GM19452 (cell line): ENCODE measurements around the gene IFNA1.
A peak's percentile ranks its signal among the peaks of the same experiment; 100 is the strongest.
"Not testable (repeated sequence)": the region's sequence is repeated elsewhere in the genome, so short reads cannot be mapped to it uniquely, and the experiment has no call there.

Experiments
- ATAC-seq: cut with Tn5 transposase; IDR thresholded peaks from one replicate; pipeline ENCODE4 v1.9.1; 2021; ENCODE audit not compliant: unreplicated experiment

IFNA1 gene

GRCh38 chr9:21440139-21440538, at the start of gene IFNA1:
TSS of gene IFNA1 (plus strand) at chr9:21440439. CDS start at chr9:21440508, 69 bp downstream.
- no peak for ATAC-seq

GRCh38 chr9:21392270-21392669, 48.0 kb upstream of the IFNA1 start:
- ATAC-seq = peak; percentile 87

- peak; percentile 68 for ATAC-seq
Measured at GRCh38 chr9:21395778-21396717, 44.2 kb upstream of the IFNA1 start.

- ATAC-seq = no peak
Measured at GRCh38 chr9:21398955-21399489, 41.2 kb upstream of the IFNA1 start.

- no peak for ATAC-seq
Measured at GRCh38 chr9:21399956-21400355, 40.3 kb upstream of the IFNA1 start.

- peak; percentile 46 for ATAC-seq
Measured at GRCh38 chr9:21402386-21403251, 37.6 kb upstream of the IFNA1 start.

GRCh38 chr9:21404146-21404545, 36.1 kb upstream of the IFNA1 start:
- no peak for ATAC-seq

GRCh38 chr9:21408817-21409216, 31.4 kb upstream of the IFNA1 start, which contains the start of gene IFNA8:
TSS of gene IFNA8 (plus strand) at chr9:21409117. CDS start at chr9:21409177, 60 bp downstream.
- ATAC-seq = no peak

- no peak for ATAC-seq
Measured at GRCh38 chr9:21412107-21412506, 28.1 kb upstream of the IFNA1 start.

GRCh38 chr9:21413151-21413550, 27.1 kb upstream of the IFNA1 start:
- no peak for ATAC-seq

- ATAC-seq = no peak
Measured at GRCh38 chr9:21413624-21414023, 26.6 kb upstream of the IFNA1 start.

GRCh38 chr9:21414220-21414940, 25.9 kb upstream of the IFNA1 start:
- no peak for ATAC-seq

- no peak for ATAC-seq
Measured at GRCh38 chr9:21415493-21416267, 24.6 kb upstream of the IFNA1 start.

- no peak for ATAC-seq
Measured at GRCh38 chr9:21428235-21428634, 12.0 kb upstream of the IFNA1 start.

GRCh38 chr9:21429191-21429590, 11.0 kb upstream of the IFNA1 start:
- ATAC-seq = no peak

GRCh38 chr9:21432672-21433425, 7.4 kb upstream of the IFNA1 start:
- ATAC-seq = peak; percentile 55

GRCh38 chr9:21434202-21435014, 5.8 kb upstream of the IFNA1 start:
- ATAC-seq = no peak

- ATAC-seq = not testable (repeated sequence)
Measured at GRCh38 chr9:21435015-21435383, 5.2 kb upstream of the IFNA1 start.
